NCI-H1694 treated with DMSO at 0.1 percent for 48 hours (cell line): ENCODE measurements around the gene N4BP2L2.

ENCODE experiments used
- DNase-seq: peaks from one replicate; lab custom pipeline; 2025; lab: John Stamatoyannopoulos, UW

The N4BP2L2 gene

GRCh38 chr13:32426191-32426989, 112.2 kb downstream of the N4BP2L2 start:
- DNase-seq: no peak

DNA sequence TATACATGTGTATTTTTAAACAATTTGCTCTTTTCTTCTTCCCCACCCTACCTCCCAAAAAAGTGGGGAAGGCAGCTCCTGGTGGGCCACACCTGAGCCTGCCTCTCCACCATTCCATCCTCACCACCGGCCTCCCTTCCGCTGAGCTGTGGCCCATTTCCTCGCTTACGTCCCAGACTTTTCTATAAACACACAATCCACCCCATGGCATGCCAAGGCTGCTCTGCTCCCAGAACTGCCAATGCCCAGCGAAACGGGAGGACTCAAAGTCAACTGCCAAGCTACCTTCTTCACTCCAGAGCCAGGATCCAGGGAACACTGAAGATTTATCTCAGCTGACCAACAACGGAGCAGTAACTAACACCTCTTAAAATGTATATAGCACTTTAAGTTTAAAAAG, 113.4 kb downstream of the N4BP2L2 start:
- no peak for DNase-seq

DNA sequence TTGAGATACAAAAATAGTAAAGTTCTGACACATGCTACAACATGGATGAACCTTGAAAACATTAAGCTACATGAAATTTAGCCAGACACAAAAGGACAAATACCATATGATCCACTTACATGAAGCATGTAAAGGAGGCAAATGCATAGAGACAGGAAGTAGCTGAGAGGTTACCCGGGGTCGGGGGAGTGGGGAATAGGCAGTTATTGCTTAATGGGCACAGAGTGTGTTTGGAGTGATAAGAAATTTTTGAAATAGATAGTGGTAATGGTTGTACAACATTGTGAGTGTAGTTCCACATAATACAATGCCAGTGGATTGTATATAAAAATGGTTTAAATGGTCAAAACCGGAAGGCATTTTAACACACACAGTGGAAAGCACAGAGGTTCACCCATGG, 115.0 kb downstream of the N4BP2L2 start:
- no peak for DNase-seq

DNA sequence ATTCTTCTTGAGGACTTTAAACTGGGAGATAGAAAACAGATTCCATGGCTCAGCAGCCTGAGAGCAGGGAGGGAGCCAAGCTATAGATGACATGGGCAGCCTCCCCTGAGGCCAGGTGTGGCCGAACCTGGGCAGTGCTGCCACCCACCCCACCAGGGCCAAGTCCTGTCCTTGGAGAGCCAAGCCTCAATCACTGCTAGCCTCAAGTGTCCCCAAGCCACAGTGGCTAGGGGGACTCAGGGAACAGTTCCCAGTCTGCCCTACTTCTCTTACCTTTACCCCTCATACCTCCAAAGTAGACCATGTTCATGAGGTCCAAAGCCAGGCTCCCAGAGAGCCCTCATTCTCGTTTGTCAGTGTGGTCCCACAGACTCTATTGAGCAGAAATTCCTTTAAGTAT, 118.7 kb downstream of the N4BP2L2 start:
- DNase-seq: no peak

DNA sequence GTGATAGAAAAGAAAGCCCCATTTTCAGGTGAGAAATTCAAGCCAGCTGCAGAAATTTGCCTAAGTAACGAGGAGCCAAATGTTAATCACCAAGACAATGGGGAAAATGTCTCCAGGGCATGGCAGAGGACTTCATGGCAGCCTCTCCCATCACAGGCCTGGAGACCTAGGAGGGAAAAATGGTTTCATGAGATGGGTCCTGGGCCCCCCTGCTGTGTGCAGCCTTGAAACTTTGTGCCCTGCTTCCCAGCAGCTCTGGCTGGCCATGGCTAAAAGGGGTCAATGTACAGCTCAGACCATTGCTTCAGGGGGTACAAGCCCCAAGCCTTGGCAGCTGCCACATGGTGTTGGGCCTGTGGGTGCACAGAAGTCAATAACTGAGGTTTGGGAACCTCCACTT, 120.6 kb downstream of the N4BP2L2 start:
- no peak for DNase-seq

DNA sequence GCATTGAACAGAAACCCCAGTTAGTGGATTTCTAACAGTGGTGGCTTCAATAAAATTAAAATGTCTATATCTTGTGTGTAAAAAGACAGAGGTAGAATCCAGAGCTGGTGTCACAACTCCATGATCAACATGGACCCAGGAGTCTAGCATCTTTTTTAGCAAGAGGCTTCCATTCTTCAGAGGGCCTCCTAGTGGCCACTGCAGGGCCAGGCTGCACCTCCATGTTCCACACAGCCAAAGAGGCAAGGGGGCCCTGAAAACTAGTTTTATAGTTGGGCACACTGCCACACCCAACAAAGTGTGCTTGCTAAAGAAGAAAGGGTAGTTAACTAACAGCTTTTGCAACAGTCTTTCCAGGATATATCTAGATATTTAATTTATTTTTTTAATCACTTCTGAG, 123.6 kb downstream of the N4BP2L2 start:
- no peak for DNase-seq

DNA sequence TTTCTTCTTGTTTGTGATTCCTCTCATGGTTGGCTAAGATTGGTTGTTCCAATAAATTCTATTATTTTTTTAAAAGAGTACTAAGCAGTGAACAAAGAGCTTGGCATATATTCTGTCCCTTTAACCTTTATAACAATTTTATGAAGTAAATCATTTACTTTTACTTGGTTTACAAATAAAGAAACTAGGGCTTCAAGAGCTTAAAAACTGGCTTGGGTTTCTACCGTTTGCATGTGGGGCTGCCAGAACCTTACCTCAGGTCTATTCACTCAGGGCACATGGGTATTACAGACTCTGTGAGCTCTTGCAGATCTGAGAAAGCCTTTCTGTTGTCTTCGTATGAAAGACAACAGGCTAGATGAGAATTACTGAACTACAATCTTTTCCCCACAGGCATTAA, 124.0 kb downstream of the N4BP2L2 start:
- no peak for DNase-seq

DNA sequence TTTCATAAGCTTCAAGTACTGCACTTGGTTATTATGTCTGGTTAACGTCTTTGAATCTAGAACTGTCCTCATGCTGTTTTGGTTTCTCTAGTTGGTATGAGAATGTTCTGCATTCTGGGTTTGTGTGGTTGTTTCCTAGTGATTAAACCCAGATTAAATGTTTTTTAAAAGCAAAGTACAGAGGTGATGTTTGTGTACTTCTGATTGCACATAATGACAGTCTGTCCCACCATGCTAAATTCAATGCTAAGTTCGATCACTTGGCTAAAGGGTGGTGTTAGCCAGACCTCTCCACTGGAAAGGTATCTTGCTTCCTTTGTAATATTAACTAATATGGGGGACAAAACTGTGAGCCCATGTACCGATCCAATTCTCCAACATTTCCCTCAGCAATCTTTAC, 125.3 kb downstream of the N4BP2L2 start:
- no peak for DNase-seq

DNA sequence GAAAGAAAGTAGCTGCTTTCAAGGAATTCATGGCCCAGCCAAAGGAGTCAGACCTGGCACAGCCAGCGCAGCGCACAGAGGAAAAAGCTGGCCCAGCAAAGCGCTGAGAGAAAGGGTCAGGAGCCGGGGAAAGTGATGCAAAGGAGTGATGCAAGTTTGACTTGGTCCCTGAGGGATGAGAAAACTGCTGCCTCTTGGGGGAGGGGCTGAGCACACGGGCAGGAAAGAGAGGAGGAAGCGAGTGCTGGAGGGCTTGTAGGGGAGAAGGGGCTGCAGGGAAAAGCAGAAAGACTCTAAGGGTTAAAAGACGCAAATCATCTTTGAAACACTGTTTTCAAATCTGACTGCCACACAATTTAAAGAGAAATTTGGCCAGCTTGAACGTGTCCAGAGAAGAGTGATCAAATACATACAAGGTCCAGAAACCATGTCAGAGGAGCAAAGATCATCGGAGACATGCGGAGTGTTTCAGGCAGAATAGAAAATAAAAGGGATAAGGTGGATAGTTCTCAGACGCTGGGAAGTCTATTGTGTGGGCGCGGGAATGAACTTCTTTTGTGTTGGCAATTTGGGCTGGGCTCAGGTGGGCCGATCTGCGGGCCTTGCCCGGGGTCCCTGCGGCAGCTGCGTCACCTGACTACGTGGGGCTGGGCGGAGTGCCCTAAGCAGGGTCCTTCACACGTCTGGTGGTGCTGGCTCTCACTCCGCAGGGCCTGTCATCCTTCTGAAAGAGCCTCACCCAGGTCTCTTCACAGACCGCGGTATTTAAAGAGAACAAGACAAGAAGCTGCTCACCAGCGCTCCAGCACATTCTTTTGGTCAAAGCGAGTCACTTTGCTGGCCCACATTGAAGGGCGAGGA, 128.8 kb downstream of the N4BP2L2 start:
- no peak for DNase-seq

- DNase-seq: no peak
Measured at GRCh38 chr13:32409001-32409313, 129.6 kb downstream of the N4BP2L2 start.

DNA sequence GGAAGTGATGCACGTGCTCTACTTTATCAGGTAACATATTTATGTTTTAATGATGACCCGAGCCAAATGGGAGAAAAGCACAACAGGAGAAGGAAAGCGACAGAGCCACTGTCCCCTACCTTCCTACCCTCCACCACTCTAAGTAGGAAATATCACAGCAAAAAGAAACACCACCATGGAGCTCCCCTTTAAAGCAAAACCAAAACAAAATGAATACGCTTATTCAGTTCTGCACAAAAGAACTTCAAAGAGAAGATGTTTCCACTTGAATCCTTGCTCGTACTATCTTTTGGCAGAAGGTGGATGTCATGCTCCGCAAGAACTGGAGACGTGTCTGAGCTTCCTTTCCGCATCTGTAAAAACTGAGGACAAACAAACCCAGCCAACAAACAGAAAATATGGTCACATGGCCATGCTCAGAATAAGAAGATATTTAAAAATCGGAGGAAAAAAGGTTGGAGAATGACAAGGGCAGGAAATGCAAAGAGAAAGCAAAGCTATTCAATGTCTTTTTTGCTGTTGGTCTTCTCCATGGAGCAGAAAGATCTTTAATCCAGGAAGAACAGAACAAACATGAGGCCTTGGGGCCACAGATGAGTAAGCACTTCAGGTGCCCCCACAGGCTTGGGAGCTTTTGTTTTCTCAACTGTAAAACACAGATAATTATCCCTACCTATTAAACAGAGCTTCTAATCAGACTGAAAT, 130.1 kb downstream of the N4BP2L2 start:
- no peak for DNase-seq

DNA sequence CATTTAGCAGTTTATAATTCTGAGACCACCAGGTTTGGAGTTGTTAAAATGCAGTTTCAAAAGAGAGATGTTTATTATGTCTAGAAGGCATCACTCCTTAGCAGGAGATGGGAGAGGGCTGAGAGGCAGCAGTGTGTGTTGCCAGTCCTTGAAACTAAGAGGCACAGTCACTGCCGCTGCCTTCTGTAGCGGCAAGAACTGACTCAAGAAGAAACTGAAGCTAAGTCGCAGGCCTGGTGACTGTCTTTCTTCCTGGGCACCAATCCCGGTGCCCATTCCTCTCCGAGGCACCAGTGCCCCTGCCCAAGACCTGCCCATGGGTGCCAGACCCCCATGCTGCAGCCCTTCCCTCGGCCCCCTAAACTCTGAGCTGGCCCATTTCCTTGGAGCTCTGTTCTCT, 130.7 kb downstream of the N4BP2L2 start:
- DNase-seq: no peak

- no peak for DNase-seq
Measured at GRCh38 chr13:32403108-32403507, 135.5 kb downstream of the N4BP2L2 start.

DNA sequence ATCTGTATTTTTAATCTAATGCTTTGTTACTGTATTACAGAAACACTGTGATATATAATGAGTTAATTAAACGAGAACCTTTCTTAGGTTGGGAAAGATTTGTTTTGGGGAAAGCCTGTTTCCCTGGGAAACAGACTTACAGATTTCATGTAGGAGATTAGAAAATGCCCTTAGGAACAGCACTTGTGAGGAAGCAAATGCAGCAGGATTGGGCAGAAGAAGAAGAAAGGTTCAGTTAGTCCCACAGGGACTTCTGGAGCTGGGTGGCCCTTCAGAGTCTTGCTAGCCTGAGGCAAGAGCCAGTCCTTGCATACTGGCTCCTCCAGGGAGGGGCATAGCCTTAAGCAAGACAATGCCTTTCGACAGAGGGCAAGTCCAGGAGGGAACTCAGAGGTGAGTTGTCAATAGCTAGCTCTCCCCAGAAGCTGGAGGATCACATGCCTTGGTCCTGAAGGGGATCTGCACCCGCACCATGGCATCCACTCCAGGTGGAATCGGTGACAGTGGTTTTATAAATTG, 147.4 kb downstream of the N4BP2L2 start:
- no peak for DNase-seq

DNA sequence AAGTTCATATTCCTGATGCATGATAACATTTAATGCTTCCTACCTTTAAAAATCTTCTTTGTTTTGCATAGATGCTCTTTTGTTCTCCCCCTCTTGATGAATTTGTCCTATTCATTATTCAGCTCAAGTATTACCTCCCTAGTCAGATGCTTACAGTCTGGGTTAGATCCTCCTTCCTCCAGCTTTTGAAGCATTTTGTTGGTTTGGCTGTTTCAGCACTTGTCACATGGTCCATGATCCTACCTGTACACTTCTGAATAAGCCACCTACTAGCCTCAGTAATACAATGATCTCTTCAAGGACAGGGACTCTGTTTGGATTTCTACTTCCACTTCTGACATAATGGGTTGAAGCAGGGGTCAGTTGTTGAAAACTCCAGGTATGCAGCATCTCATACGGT, 148.1 kb downstream of the N4BP2L2 start:
- no peak for DNase-seq

DNA sequence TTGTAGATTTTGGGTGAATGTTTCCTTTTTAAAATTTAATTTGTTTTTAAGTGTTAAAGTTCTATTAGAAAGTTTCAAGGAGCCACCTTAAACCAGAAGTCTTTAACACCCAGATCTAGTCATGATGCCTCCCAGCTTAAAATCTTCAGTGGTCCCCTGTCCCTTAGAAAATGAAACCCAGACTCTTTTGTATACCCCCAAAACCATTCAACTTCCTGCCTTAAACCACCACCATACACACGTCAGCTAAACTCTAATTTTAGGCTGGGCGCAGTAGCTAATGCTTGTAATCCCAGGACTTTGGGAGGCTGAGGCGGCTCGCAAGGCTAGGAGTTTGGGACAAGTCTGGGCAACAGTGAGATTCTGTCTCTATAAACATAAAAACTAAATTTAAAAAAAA, 148.5 kb downstream of the N4BP2L2 start:
- DNase-seq: no peak

- no peak for DNase-seq
Measured at GRCh38 chr13:32385410-32385809, 153.2 kb downstream of the N4BP2L2 start.

DNA sequence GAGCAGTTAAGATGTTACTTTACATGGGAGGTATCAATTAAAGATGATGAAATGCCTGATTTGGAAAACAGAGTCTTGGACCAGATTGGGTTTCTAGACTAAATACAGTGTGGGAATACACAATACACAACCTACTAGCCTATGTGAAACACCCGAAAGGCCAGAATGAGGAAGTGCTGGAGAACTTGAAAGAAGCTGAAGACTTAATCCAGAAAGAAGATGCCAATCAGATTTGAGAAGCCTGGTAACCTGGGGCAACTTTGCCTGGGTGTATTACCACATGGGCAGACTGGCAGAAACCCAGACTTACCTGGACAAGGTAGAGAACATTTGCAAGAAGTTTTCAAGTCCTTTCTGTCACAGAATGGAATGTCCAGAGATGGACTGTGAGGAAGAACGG, 153.9 kb downstream of the N4BP2L2 start:
- DNase-seq: no peak

GRCh38 chr13:32383836-32384618, 154.6 kb downstream of the N4BP2L2 start:
- DNase-seq: no peak
